GM08714 (cell line): ENCODE results near the gene ETS2.

Source experiments
- H3K4me3 ChIP-seq: fragments of 200-500 bp; sonication (Bioruptor generic); 2 replicates; pipeline ENCODE4 v1.5.1; 2014; ENCODE audit warnings: mild to moderate bottlenecking, low read length, inconsistent platforms
- ZNF274 ChIP-seq: IDR thresholded peaks from 2 replicates; pipeline ENCODE4 v1.6.1; 2012; ENCODE audit warnings: mild to moderate bottlenecking, low read depth, low read length

ETS2 gene

GRCh38 chr21:38853421-38853919, 47.7 kb downstream of the ETS2 start:
- TF ChIP-seq ZNF274 = no peak
- no peak overlapping the region for H3K4me3 ChIP-seq

GRCh38 chr21:38857152-38857825, 51.6 kb downstream of the ETS2 start:
- no peak for TF ChIP-seq ZNF274
- no peak overlapping the region for H3K4me3 ChIP-seq

GRCh38 chr21:38858026-38858811, 52.5 kb downstream of the ETS2 start:
- H3K4me3 ChIP-seq = no peak overlapping the region
- TF ChIP-seq ZNF274 = no peak

GRCh38 chr21:38858812-38859205, 53.1 kb downstream of the ETS2 start:
- no peak for TF ChIP-seq ZNF274
- no peak overlapping the region for H3K4me3 ChIP-seq

- no peak for TF ChIP-seq ZNF274
These were observed 54.1 kb downstream of the ETS2 start for GRCh38 chr21:38859852-38860251.

GRCh38 chr21:38861056-38861455, 55.3 kb downstream of the ETS2 start:
- H3K4me3 ChIP-seq = no peak overlapping the region
- TF ChIP-seq ZNF274 = no peak

More at GRCh38 chr21:38859852-38860251, 54.1 kb downstream of the ETS2 start:
- H3K4me3 ChIP-seq = no peak overlapping the region

- TF ChIP-seq ZNF274 = no peak
- H3K4me3 ChIP-seq = no peak overlapping the region
These were observed 56.4 kb downstream of the ETS2 start for GRCh38 chr21:38861989-38862683.

- no peak for TF ChIP-seq ZNF274
- no peak overlapping the region for H3K4me3 ChIP-seq
These were observed 57.6 kb downstream of the ETS2 start for GRCh38 chr21:38863291-38863690.

GRCh38 chr21:38863843-38864363, 58.2 kb downstream of the ETS2 start:
- no peak for TF ChIP-seq ZNF274
- H3K4me3 ChIP-seq = no peak overlapping the region

GRCh38 chr21:38864964-38865363, 59.2 kb downstream of the ETS2 start:
- H3K4me3 ChIP-seq = no peak overlapping the region
- no peak for TF ChIP-seq ZNF274

- no peak overlapping the region for H3K4me3 ChIP-seq
- TF ChIP-seq ZNF274 = no peak
These were observed 63.5 kb downstream of the ETS2 start for GRCh38 chr21:38869196-38869595.

GRCh38 chr21:38869946-38870345, 64.2 kb downstream of the ETS2 start:
- no peak overlapping the region for H3K4me3 ChIP-seq
- no peak for TF ChIP-seq ZNF274
